ENCODE results near the gene THOC5. TPM values are rescaled to one million over a fixed set of nuclear protein-coding genes. Genes with fewer than 3 reads are reported as not detected.

Gene THOC5
- total RNA-seq, 2 donors from 2014 or later, result 61.1 to 89.7 TPM

GRCh38 chr22:29461263-29461662 lies 92.3 kb downstream of the THOC5 start:
- H3K27ac ChIP-seq (ENCODE audit: low read depth, low read length), result no peak overlapping the region
- Mint-ChIP-seq H3K27ac (no peak overlapping the region), H3K4me3 (no peak overlapping the region), H3K9me3 (no peaks in the 10 kb centered on the region), H3K36me3 (ENCODE audit: low read depth) (no peaks in the 10 kb centered on the region), H3K4me1 (peaks cover 2% of the 10 kb centered on the region), H3K27me3 (ENCODE audit: insufficient read depth) (no peaks in the 10 kb centered on the region)
- H3K9ac ChIP-seq (ENCODE audit: extremely low read depth, low read length, poor library complexity, severe bottlenecking), result no peak overlapping the region
- no peak overlapping the region for H3K4me3 ChIP-seq (ENCODE audit: low read length)
- no peaks in the 10 kb centered on the region for H3K9me3 ChIP-seq (ENCODE audit: control insufficient read depth, low read length)
- H3K4me1 ChIP-seq (ENCODE audit: control insufficient read depth, insufficient read depth, low read length), result no peaks in the 10 kb centered on the region
- no peaks in the 10 kb centered on the region for H3K27me3 ChIP-seq (ENCODE audit: control insufficient read depth, insufficient read depth, low read length, poor library complexity, severe bottlenecking)
- H3K36me3 ChIP-seq (ENCODE audit: control insufficient read depth, insufficient read depth, low read length), result no peaks in the 10 kb centered on the region
- no peak for TF ChIP-seq CTCF (conservative IDR thresholded peaks at IDR 0.05)
- no peak for DNase-seq
- 85 to 89% methylated on average over 3 to 5 of the region's 5 CpGs for WGBS, 2 experiments (ENCODE audit: insufficient coverage in 1 of 2, insufficient read length in 1 of 2)

- Histone ChIP-seq H3K27ac (ENCODE audit: low read depth, low read length) (no peak overlapping the region), H3K9ac (ENCODE audit: extremely low read depth, low read length, poor library complexity, severe bottlenecking) (no peak overlapping the region), H3K9me3 (ENCODE audit: control insufficient read depth, low read length) (no peaks in the 10 kb centered on the region), H3K36me3 (ENCODE audit: control insufficient read depth, insufficient read depth, low read length) (no peaks in the 10 kb centered on the region), H3K4me1 (ENCODE audit: control insufficient read depth, insufficient read depth, low read length) (no peaks in the 10 kb centered on the region), H3K27me3 (ENCODE audit: control insufficient read depth, insufficient read depth, low read length, poor library complexity, severe bottlenecking) (no peaks in the 10 kb centered on the region), H3K4me3 (ENCODE audit: low read length) (no peak overlapping the region)
- H3K4me1 Mint-ChIP-seq, result peaks cover 2% of the 10 kb centered on the region
- DNase-seq, result no peak
- no peaks in the 10 kb centered on the region for H3K9me3 Mint-ChIP-seq
- no peak overlapping the region for H3K4me3 Mint-ChIP-seq
- TF ChIP-seq CTCF (conservative IDR thresholded peaks at IDR 0.05), result no peak
- WGBS, 2 experiments (ENCODE audit: insufficient coverage in 1 of 2, insufficient read length in 1 of 2), result 68 to 77% methylated on average over 5 to 9 of the region's 9 CpGs
- no peak overlapping the region for H3K27ac Mint-ChIP-seq
- H3K36me3 Mint-ChIP-seq (ENCODE audit: low read depth), result no peaks in the 10 kb centered on the region
- H3K27me3 Mint-ChIP-seq (ENCODE audit: insufficient read depth), result no peaks in the 10 kb centered on the region
Measured at GRCh38 chr22:29459773-29460172, 93.8 kb downstream of the THOC5 start.

GRCh38 chr22:29458551-29458950 lies 95.0 kb downstream of the THOC5 start:
- Mint-ChIP-seq H3K27ac (no peak overlapping the region), H3K9me3 (no peaks in the 10 kb centered on the region), H3K36me3 (ENCODE audit: low read depth) (no peaks in the 10 kb centered on the region), H3K4me3 (no peak overlapping the region), H3K27me3 (ENCODE audit: insufficient read depth) (no peaks in the 10 kb centered on the region), H3K4me1 (no peaks in the 10 kb centered on the region)
- H3K9ac ChIP-seq (ENCODE audit: extremely low read depth, low read length, poor library complexity, severe bottlenecking), result no peak overlapping the region
- DNase-seq, result no peak
- no peaks in the 10 kb centered on the region for H3K4me1 ChIP-seq (ENCODE audit: control insufficient read depth, insufficient read depth, low read length)
- H3K27me3 ChIP-seq (ENCODE audit: control insufficient read depth, insufficient read depth, low read length, poor library complexity, severe bottlenecking), result no peaks in the 10 kb centered on the region
- H3K27ac ChIP-seq (ENCODE audit: low read depth, low read length), result no peak overlapping the region
- H3K36me3 ChIP-seq (ENCODE audit: control insufficient read depth, insufficient read depth, low read length), result no peaks in the 10 kb centered on the region
- H3K4me3 ChIP-seq (ENCODE audit: low read length), result no peak overlapping the region
- TF ChIP-seq CTCF (conservative IDR thresholded peaks at IDR 0.05), result no peak
- H3K9me3 ChIP-seq (ENCODE audit: control insufficient read depth, low read length), result no peaks in the 10 kb centered on the region
